DND-41 (cell line): Measurements from ENCODE around the gene L3MBTL4.

ENCODE experiments used
- ATAC-seq: fragments of 200-7000 bp; cut with Tn5 transposase; 3 replicates; pipeline ENCODE4 v1.9.1; 2021; ENCODE audit warnings: low read depth; ENCODE audit not compliant: insufficient read depth
- DNase-seq: peaks from one replicate; pipeline ENCODE4 v3.0.0-alpha.2; 2020
- H2AFZ ChIP-seq: 2 replicates; pipeline ENCODE4 v1.6.0; 2012; ENCODE audit warnings: low read depth, low read length
- H3K27ac ChIP-seq: 2 replicates; pipeline ENCODE4 v1.5.1; 2012; ENCODE audit warnings: low read length, inconsistent platforms
- H3K27me3 ChIP-seq: fragments of 200-600 bp; sonication (generic); 2 replicates; pipeline ENCODE4 v1.6.0; 2012; ENCODE audit warnings: low read length, mild to moderate bottlenecking, inconsistent platforms; ENCODE audit not compliant: insufficient read depth, poor library complexity
- H3K36me3 ChIP-seq: 2 replicates; pipeline ENCODE4 v1.5.1; 2012; ENCODE audit warnings: low read length, inconsistent platforms; ENCODE audit not compliant: insufficient read depth
- H3K4me1 ChIP-seq: 2 replicates; pipeline ENCODE4 v1.5.1; 2012; ENCODE audit warnings: mild to moderate bottlenecking, low read length; ENCODE audit not compliant: insufficient read depth
- H3K4me2 ChIP-seq: 2 replicates; pipeline ENCODE4 v1.6.0; 2012; ENCODE audit warnings: mild to moderate bottlenecking, moderate library complexity, low read length, inconsistent platforms; ENCODE audit not compliant: insufficient read depth
- H3K4me3 ChIP-seq, 2 experiments: fragments of 200-600 bp in 1 of 2; shearing (Covaris generic) in 1 of 2; 2 replicates each; pipeline ENCODE4 v1.5.1; 2012 to 2016; ENCODE audit warnings: inconsistent platforms in 2 of 2, low read length in 2 of 2, mild to moderate bottlenecking in 2 of 2, low read depth in 1 of 2, moderate library complexity in 1 of 2
- H3K79me2 ChIP-seq: 2 replicates; pipeline ENCODE4 v1.6.0; 2012; ENCODE audit warnings: low read length, inconsistent platforms; ENCODE audit not compliant: insufficient read depth
- H3K9ac ChIP-seq: 2 replicates; pipeline ENCODE4 v1.6.0; 2012; ENCODE audit warnings: low read depth, mild to moderate bottlenecking, inconsistent platforms, low read length, moderate library complexity
- H3K9me3 ChIP-seq: 2 replicates; pipeline ENCODE4 v1.5.1; 2012; ENCODE audit warnings: low read length, moderate library complexity, mild to moderate bottlenecking, inconsistent platforms; ENCODE audit not compliant: insufficient read depth, severe bottlenecking
- H4K20me1 ChIP-seq: 2 replicates; pipeline ENCODE4 v1.6.0; 2012; ENCODE audit warnings: low read length; ENCODE audit not compliant: insufficient read depth
- CTCF ChIP-seq: IDR thresholded peaks from 2 replicates; pipeline ENCODE4 v1.5.1; 2012; ENCODE audit warnings: borderline replicate concordance, low read length, moderate library complexity, mild to moderate bottlenecking; ENCODE audit not compliant: poor library complexity, severe bottlenecking; ENCODE audit errors: extremely low read depth
- EZH2 ChIP-seq: IDR thresholded peaks from 3 replicates; pipeline ENCODE4 v1.6.1; 2012; ENCODE audit warnings: borderline replicate concordance, low read depth, mild to moderate bottlenecking, moderate library complexity, low read length, inconsistent platforms; ENCODE audit not compliant: severe bottlenecking

Gene L3MBTL4

GRCh38 chr18:5998166-5998881, 416.4 kb downstream of the L3MBTL4 start:
- no peak overlapping the region for H3K4me2 ChIP-seq
- no peaks in the 10 kb centered on the region for H3K79me2 ChIP-seq
- no peaks in the 10 kb centered on the region for H3K4me1 ChIP-seq
- H4K20me1 ChIP-seq: no peaks in the 10 kb centered on the region
- TF ChIP-seq EZH2 (no peak), CTCF (no peak)
- DNase-seq (no peak), ATAC-seq (no peak)
- H3K36me3 ChIP-seq: no peaks in the 10 kb centered on the region
- no peaks in the 10 kb centered on the region for H3K27me3 ChIP-seq
- H2AFZ ChIP-seq: no peak overlapping the region
- H3K4me3 ChIP-seq: no peak overlapping the region
- no peaks in the 10 kb centered on the region for H3K9me3 ChIP-seq
- H3K9ac ChIP-seq: no peak overlapping the region
- no peak overlapping the region for H3K27ac ChIP-seq

GRCh38 chr18:5997361-5997760, 417.4 kb downstream of the L3MBTL4 start:
- DNase-seq (no peak), ATAC-seq (no peak)
- no peaks in the 10 kb centered on the region for H3K9me3 ChIP-seq
- H3K4me1 ChIP-seq: no peaks in the 10 kb centered on the region
- no peaks in the 10 kb centered on the region for H3K36me3 ChIP-seq
- H3K27ac ChIP-seq: no peak overlapping the region
- no peak overlapping the region for H3K4me2 ChIP-seq
- H3K9ac ChIP-seq: no peak overlapping the region
- no peaks in the 10 kb centered on the region for H4K20me1 ChIP-seq
- TF ChIP-seq CTCF: no peak
- no peak for TF ChIP-seq EZH2
- no peaks in the 10 kb centered on the region for H3K79me2 ChIP-seq
- H2AFZ ChIP-seq: no peak overlapping the region
- H3K4me3 ChIP-seq: no peak overlapping the region
- no peaks in the 10 kb centered on the region for H3K27me3 ChIP-seq

GRCh38 chr18:5995626-5996025, 419.1 kb downstream of the L3MBTL4 start:
- no peaks in the 10 kb centered on the region for H3K9me3 ChIP-seq
- no peak overlapping the region for H2AFZ ChIP-seq
- H3K4me2 ChIP-seq: no peak overlapping the region
- no peak for TF ChIP-seq CTCF
- no peak for TF ChIP-seq EZH2
- DNase-seq (no peak), ATAC-seq (no peak)
- H3K4me1 ChIP-seq: no peaks in the 10 kb centered on the region
- H3K9ac ChIP-seq: no peak overlapping the region
- no peaks in the 10 kb centered on the region for H4K20me1 ChIP-seq
- no peaks in the 10 kb centered on the region for H3K36me3 ChIP-seq
- H3K4me3 ChIP-seq: no peak overlapping the region
- H3K27ac ChIP-seq: no peak overlapping the region
- no peaks in the 10 kb centered on the region for H3K27me3 ChIP-seq
- no peaks in the 10 kb centered on the region for H3K79me2 ChIP-seq
